Activated T-cell treated with anti-CD3 and anti-CD28 coated beads, Interleukin-2, amount 50 U/mL, for 72 hours (primary cell): ENCODE results near the gene PRDM16. TPM values are rescaled to one million over a fixed set of nuclear protein-coding genes. Genes with fewer than 3 reads are reported as not detected.

ENCODE experiments used
- ATAC-seq, 2 donors: fragments of 150-1000 bp; cut with Tn5 transposase; replicated peaks in 1 of 2; 2 replicates each; pipeline ENCODE4 v1.10.0; 2021; ENCODE audit warnings: moderate library complexity in 2 of 2, mild to moderate bottlenecking in 1 of 2
- DNase-seq, 2 donors: peaks; one replicate each; pipeline ENCODE4 v3.0.0; 2021 to 2022; ENCODE audit warnings: mixed read lengths in 1 of 2
- H3K27ac Mint-ChIP-seq: one replicate; pipeline ENCODE4 v1.8.0; 2022; ENCODE audit warnings: mild to moderate bottlenecking, moderate library complexity, mixed read lengths
- H3K27me3 Mint-ChIP-seq: one replicate; pipeline ENCODE4 v1.8.0; 2022; ENCODE audit warnings: low read depth, mixed read lengths
- H3K36me3 Mint-ChIP-seq, 2 donors: one replicate each; pipeline ENCODE4 v1.8.0; 2022; ENCODE audit warnings: mixed read lengths in 2 of 2, mild to moderate bottlenecking in 1 of 2; ENCODE audit not compliant: insufficient read depth in 2 of 2
- H3K4me1 Mint-ChIP-seq: one replicate; pipeline ENCODE4 v1.8.0; 2022; ENCODE audit warnings: low read depth, mixed read lengths
- H3K4me3 Mint-ChIP-seq, 2 donors: one replicate each; pipeline ENCODE4 v1.8.0; 2022; ENCODE audit warnings: mild to moderate bottlenecking in 2 of 2, mixed read lengths in 2 of 2, moderate library complexity in 2 of 2
- H3K9me3 Mint-ChIP-seq, 2 donors: one replicate each; pipeline ENCODE4 v1.8.0; 2022; ENCODE audit warnings: mixed read lengths in 2 of 2
- total RNA-seq, 2 donors: library from RNA; stranded (reverse); gene quantifications; one replicate each; pipeline ENCODE4 v1.2.3, GENCODE V29; 2022

Gene PRDM16
- total RNA-seq, 2 donors from 2014 or later: 0.77 to 1.7 TPM

GRCh38 chr1:3222042-3222692 lies 153.2 kb downstream of the PRDM16 start:
- no peak overlapping the region for H3K27ac Mint-ChIP-seq
- H3K27me3 Mint-ChIP-seq: no peaks in the 10 kb centered on the region
- no peak overlapping the region for H3K4me3 Mint-ChIP-seq

DNA sequence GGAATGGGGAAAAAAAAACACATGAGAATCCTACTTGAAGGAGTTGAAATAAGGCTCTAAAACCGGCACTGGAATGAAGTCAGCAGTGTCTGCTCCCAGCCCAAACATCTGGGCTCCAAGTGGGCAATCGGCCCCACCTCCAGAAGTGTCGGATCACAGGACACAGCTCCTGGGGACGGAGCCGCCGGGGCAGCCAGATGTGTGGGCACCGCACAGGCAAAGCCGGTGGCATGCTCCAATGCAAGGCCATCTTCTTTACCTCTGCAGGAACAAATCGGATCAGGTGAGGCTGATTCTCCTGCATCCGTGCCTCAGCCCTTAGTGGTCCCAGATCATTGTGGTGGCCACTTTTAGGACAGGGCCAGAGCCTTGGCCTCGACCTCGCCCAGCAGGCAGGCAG lies 156.7 kb downstream of the PRDM16 start:
- ATAC-seq (no peak), DNase-seq (no peak)
- no peak overlapping the region for H3K4me3 Mint-ChIP-seq
- H3K27me3 Mint-ChIP-seq: no peaks in the 10 kb centered on the region
- H3K9me3 Mint-ChIP-seq: no peaks in the 10 kb centered on the region
- H3K27ac Mint-ChIP-seq: no peak overlapping the region
- H3K36me3 Mint-ChIP-seq: no peaks in the 10 kb centered on the region
- no peaks in the 10 kb centered on the region for H3K4me1 Mint-ChIP-seq

More at GRCh38 chr1:3222042-3222692, 153.2 kb downstream of the PRDM16 start:
- no peaks in the 10 kb centered on the region for H3K9me3 Mint-ChIP-seq
- no peaks in the 10 kb centered on the region for H3K4me1 Mint-ChIP-seq
- DNase-seq (no peak), ATAC-seq (no peak)
- no peaks in the 10 kb centered on the region for H3K36me3 Mint-ChIP-seq

- DNase-seq (no peak), ATAC-seq (no peak)
- Mint-ChIP-seq H3K36me3 (no peaks in the 10 kb centered on the region), H3K4me1 (no peaks in the 10 kb centered on the region), H3K9me3 (no peaks in the 10 kb centered on the region), H3K4me3 (no peak overlapping the region), H3K27ac (no peak overlapping the region), H3K27me3 (no peaks in the 10 kb centered on the region)
Measured at GRCh38 chr1:3226191-3226590, 157.2 kb downstream of the PRDM16 start.

DNA sequence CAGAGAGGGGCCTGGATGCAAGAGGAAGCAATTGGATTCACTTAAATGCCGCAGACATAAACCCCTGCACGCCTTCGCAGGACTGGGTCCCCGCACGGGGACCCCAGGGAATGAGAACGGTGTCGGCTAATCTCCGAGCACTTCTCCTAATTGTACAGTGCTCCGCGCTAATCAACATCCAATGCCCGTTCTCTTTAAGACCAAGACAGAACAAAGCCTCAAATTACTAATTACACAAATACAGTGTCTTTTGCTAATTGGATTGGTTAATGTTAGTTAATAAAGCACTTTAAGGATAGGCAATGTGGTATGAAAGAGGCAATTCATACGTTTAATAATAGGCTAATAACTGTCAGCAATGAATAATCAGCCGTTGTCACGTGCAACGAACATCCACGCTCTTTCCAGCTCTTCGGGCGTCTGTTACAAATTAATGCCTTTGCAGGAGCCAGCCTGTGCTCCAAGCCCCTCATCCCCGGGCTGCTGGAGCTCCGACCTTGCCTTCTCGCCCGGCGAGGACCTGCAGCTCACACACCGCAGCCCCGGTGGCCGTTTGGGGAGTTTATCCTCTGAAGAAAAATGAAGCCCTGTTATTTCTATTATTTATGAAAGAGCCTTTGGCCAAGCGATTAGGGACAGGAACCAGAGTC lies 157.8 kb downstream of the PRDM16 start:
- DNase-seq: no peak
- Mint-ChIP-seq H3K36me3 (no peaks in the 10 kb centered on the region), H3K4me1 (no peaks in the 10 kb centered on the region), H3K4me3 (no peak overlapping the region), H3K9me3 (no peaks in the 10 kb centered on the region), H3K27me3 (no peaks in the 10 kb centered on the region), H3K27ac (no peak overlapping the region)
- ATAC-seq: no peak

DNA sequence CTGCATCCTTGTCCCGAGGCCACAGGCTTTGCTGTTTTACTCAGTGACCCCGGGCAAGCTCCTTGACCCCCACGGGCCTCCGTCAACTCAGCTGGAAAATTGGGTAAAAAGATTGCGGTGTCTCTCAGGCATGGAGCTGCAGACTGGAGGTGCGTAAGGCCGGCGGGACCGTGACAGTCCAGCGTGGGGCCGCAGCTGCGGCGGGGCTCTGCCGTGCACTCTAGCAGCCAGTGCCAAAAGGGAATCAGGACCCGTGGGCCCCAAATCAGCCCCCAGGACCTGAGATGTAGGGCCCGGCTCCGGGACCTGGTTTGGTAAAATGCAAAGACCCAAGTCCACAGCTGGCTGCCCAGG lies 158.3 kb downstream of the PRDM16 start:
- Mint-ChIP-seq H3K27ac (no peak overlapping the region), H3K27me3 (no peaks in the 10 kb centered on the region), H3K4me1 (no peaks in the 10 kb centered on the region), H3K9me3 (no peaks in the 10 kb centered on the region), H3K4me3 (no peak overlapping the region), H3K36me3 (no peaks in the 10 kb centered on the region)
- no peak for DNase-seq
- ATAC-seq: no peak

GRCh38 chr1:3227893-3228292 lies 158.9 kb downstream of the PRDM16 start:
- H3K4me1 Mint-ChIP-seq: no peaks in the 10 kb centered on the region
- no peak overlapping the region for H3K27ac Mint-ChIP-seq
- no peak overlapping the region for H3K4me3 Mint-ChIP-seq
- no peaks in the 10 kb centered on the region for H3K9me3 Mint-ChIP-seq
- H3K36me3 Mint-ChIP-seq: no peaks in the 10 kb centered on the region
- no peak for DNase-seq
- no peak for ATAC-seq
- no peaks in the 10 kb centered on the region for H3K27me3 Mint-ChIP-seq

DNA sequence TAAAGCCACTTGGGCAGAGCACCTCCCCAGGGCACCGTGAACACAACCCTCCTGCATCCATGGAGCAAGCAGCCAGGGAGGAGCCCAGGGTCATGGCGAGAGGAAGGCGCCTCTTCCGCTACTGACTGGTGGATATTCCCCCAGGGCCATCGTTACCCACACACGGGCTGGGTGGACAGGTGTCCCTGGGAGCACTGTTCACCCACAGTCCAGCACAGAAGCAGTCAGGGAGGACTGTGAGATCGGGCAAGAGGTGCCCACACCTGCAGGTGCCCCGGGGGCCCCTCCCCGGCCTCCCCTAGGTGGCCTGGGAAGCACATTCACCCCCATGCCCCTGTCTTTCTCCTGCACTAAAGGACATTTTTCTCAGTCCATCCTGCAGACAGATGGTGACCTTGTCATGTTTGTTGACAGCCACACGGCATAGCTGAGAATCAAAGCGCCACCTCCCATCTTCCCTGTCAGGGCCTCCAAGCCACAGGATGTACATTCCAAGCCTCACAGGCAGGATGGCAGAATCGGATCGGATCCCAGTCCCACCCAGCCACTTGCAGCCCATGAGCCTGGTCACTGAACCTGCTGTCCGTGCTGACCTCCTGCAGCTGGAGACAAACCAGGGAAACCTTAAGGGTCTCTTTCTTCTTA lies 160.2 kb downstream of the PRDM16 start:
- Mint-ChIP-seq H3K27ac (no peak overlapping the region), H3K36me3 (no peaks in the 10 kb centered on the region)

GRCh38 chr1:3230553-3230952 lies 161.6 kb downstream of the PRDM16 start:
- no peak overlapping the region for H3K4me3 Mint-ChIP-seq
- no peaks in the 10 kb centered on the region for H3K27me3 Mint-ChIP-seq
- H3K9me3 Mint-ChIP-seq: no peaks in the 10 kb centered on the region
- ATAC-seq (no peak), DNase-seq (no peak)
- H3K36me3 Mint-ChIP-seq: no peaks in the 10 kb centered on the region
- no peaks in the 10 kb centered on the region for H3K4me1 Mint-ChIP-seq
- no peak overlapping the region for H3K27ac Mint-ChIP-seq

More for the DNA sequence above, 160.2 kb downstream of the PRDM16 start:
- H3K27me3 Mint-ChIP-seq: no peaks in the 10 kb centered on the region
- no peaks in the 10 kb centered on the region for H3K4me1 Mint-ChIP-seq
- ATAC-seq: no peak
- H3K4me3 Mint-ChIP-seq: no peak overlapping the region
- no peaks in the 10 kb centered on the region for H3K9me3 Mint-ChIP-seq
- DNase-seq: no peak

DNA sequence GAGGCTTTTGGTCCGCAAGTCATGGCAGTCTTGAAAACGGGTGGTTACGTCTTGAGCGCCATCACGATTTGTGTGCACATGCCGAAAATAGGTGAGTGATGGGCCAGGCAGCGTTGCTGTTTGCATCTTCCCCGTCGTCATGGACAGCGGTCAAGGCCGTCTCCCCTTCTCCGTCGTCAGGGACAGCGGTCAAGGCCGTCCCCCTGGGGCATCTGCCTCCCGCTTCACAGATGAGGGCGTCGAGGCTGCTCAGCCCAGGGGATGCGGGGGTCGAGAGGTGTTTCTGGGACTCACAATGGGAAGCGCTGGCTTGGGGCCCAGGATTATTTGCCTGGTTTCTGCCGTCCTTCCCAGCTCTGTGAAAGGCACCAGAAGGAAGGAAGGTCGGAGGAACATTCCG lies 162.2 kb downstream of the PRDM16 start:
- Mint-ChIP-seq H3K36me3 (no peaks in the 10 kb centered on the region), H3K9me3 (no peaks in the 10 kb centered on the region), H3K27ac (no peak overlapping the region), H3K27me3 (no peaks in the 10 kb centered on the region), H3K4me3 (no peak overlapping the region), H3K4me1 (no peaks in the 10 kb centered on the region)
- no peak for ATAC-seq
- DNase-seq: no peak

GRCh38 chr1:3231826-3232225 lies 162.8 kb downstream of the PRDM16 start:
- H3K4me3 Mint-ChIP-seq: no peak overlapping the region
- H3K36me3 Mint-ChIP-seq: no peaks in the 10 kb centered on the region
- H3K4me1 Mint-ChIP-seq: no peaks in the 10 kb centered on the region
- no peaks in the 10 kb centered on the region for H3K27me3 Mint-ChIP-seq
- ATAC-seq: no peak
- H3K9me3 Mint-ChIP-seq: no peaks in the 10 kb centered on the region
- H3K27ac Mint-ChIP-seq: no peak overlapping the region
- no peak for DNase-seq

DNA sequence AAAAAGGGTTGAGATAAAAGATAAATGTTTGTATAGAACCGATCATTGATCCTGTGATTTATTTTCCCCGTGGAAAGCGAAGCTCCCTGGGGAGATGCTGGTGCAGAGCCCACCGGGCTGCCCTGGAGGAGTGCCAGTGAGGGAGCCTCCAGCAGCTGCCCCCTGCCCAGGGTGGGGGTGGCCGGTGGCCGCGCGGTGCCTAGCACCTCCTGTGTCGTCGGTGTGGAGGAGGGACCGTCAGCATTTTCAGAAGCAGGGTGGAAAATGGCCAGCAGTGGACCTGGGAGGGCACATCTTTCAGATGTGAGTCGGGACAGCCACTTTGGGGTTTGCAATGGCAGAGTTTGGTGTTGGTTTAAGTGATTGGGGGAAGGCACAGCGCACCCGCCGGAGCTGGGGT lies 164.0 kb downstream of the PRDM16 start:
- Mint-ChIP-seq H3K4me3 (no peak overlapping the region), H3K27ac (no peak overlapping the region), H3K36me3 (no peaks in the 10 kb centered on the region), H3K4me1 (no peaks in the 10 kb centered on the region), H3K9me3 (no peaks in the 10 kb centered on the region), H3K27me3 (no peaks in the 10 kb centered on the region)
- ATAC-seq (no peak), DNase-seq (no peak)

- no peak overlapping the region for H3K4me3 Mint-ChIP-seq
- no peaks in the 10 kb centered on the region for H3K27me3 Mint-ChIP-seq
- no peaks in the 10 kb centered on the region for H3K9me3 Mint-ChIP-seq
- no peaks in the 10 kb centered on the region for H3K36me3 Mint-ChIP-seq
- no peak for ATAC-seq
- no peak overlapping the region for H3K27ac Mint-ChIP-seq
- H3K4me1 Mint-ChIP-seq: no peaks in the 10 kb centered on the region
- DNase-seq: no peak
Measured at GRCh38 chr1:3233551-3233950, 164.5 kb downstream of the PRDM16 start.

GRCh38 chr1:3234281-3234680 lies 165.3 kb downstream of the PRDM16 start:
- H3K9me3 Mint-ChIP-seq: no peaks in the 10 kb centered on the region
- no peak overlapping the region for H3K27ac Mint-ChIP-seq
- no peaks in the 10 kb centered on the region for H3K36me3 Mint-ChIP-seq
- no peak for ATAC-seq
- no peak for DNase-seq
- H3K4me1 Mint-ChIP-seq: no peaks in the 10 kb centered on the region
- H3K27me3 Mint-ChIP-seq: no peaks in the 10 kb centered on the region
- H3K4me3 Mint-ChIP-seq: no peak overlapping the region

- Mint-ChIP-seq H3K4me3 (no peak overlapping the region), H3K27me3 (no peaks in the 10 kb centered on the region), H3K27ac (no peak overlapping the region), H3K4me1 (no peaks in the 10 kb centered on the region), H3K9me3 (no peaks in the 10 kb centered on the region), H3K36me3 (no peaks in the 10 kb centered on the region)
- ATAC-seq: no peak
- no peak for DNase-seq
Measured at GRCh38 chr1:3234956-3235355, 166.0 kb downstream of the PRDM16 start.
